ENCODE data around the gene AANAT.

The AANAT gene

GRCh38 chr17:76491271-76492122 lies 24.1 kb downstream of the AANAT start:
- DNase-seq: peak in 1 of 6 experiments; percentile 14

- DNase-seq: peak in 1 of 6 experiments; percentile 32
These were observed 25.0 kb downstream of the AANAT start for GRCh38 chr17:76492123-76492988.

GRCh38 chr17:76492989-76493501 lies 25.6 kb downstream of the AANAT start:
- peak in 3 of 6 experiments; percentile 14 to 32 (median 32) for DNase-seq

- peak in 3 of 6 experiments; percentile 11 to 20 (median 11) for DNase-seq
These were observed 26.2 kb downstream of the AANAT start for GRCh38 chr17:76493505-76494167.

GRCh38 chr17:76495663-76496400 lies 28.4 kb downstream of the AANAT start:
- DNase-seq: no peak

- DNase-seq: no peak
These were observed 29.1 kb downstream of the AANAT start for GRCh38 chr17:76496464-76496863.

GRCh38 chr17:76497699-76497978 lies 30.2 kb downstream of the AANAT start:
- DNase-seq: no peak

- no peak for DNase-seq
These were observed 30.8 kb downstream of the AANAT start for GRCh38 chr17:76497979-76498875.

- DNase-seq: no peak
These were observed 31.5 kb downstream of the AANAT start for GRCh38 chr17:76498876-76499251.

GRCh38 chr17:76499267-76499667 lies 31.9 kb downstream of the AANAT start:
- no peak for DNase-seq

GRCh38 chr17:76500074-76500746 lies 32.8 kb downstream of the AANAT start:
- DNase-seq: no peak

- DNase-seq: no peak
These were observed 33.3 kb downstream of the AANAT start for GRCh38 chr17:76500747-76501017.

- peak; percentile 89 to 97 (median 93) for DNase-seq
These were observed 33.8 kb downstream of the AANAT start, which contains the start of gene RHBDF2 for GRCh38 chr17:76501018-76501826. Gene RHBDF2, minus strand, starts transcription at chr17:76501423. Its CDS starts 19,899 bp downstream, at chr17:76481524.

GRCh38 chr17:76501827-76502307 lies 34.5 kb downstream of the AANAT start:
- DNase-seq: no peak

- DNase-seq: no peak
These were observed 35.2 kb downstream of the AANAT start for GRCh38 chr17:76502341-76503211.

- no peak for DNase-seq
These were observed 36.7 kb downstream of the AANAT start for GRCh38 chr17:76504117-76504516.

- DNase-seq: peak; percentile 72 to 91 (median 86)
These were observed 39.3 kb downstream of the AANAT start for GRCh38 chr17:76506408-76507345.

All from stimulated activated naive CD4-positive, alpha-beta T cell (primary cell).